GM21576 (cell line): ENCODE results near the gene MAP2.

Source experiments
- ATAC-seq: cut with Tn5 transposase; IDR thresholded peaks from one replicate; pipeline ENCODE4 v1.9.1; 2021; ENCODE audit warnings: mild to moderate bottlenecking, moderate library complexity; ENCODE audit not compliant: unreplicated experiment

MAP2 gene

DNA sequence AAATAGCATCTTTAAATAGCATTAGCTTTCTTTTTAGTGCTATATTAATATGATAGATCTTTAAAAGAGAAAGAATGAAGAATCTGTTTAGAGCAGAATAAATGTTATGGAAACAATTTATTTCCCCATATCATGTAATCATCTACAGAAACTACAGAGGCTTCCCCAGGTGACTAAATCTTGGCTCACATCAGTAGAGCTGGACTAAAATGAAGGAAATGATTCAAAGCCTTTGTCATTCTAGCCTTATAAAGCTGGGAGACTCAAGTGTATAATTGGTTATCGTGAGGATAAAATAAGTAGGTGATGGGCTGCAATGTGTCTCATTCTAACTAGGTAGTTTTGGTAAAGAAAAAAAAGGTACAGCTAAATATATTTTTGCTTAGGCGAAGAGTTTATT, 264.5 kb downstream of the MAP2 start:
- ATAC-seq, result no peak

GRCh38 chr2:209690029-209690754, 266.3 kb downstream of the MAP2 start:
- ATAC-seq, result no peak

GRCh38 chr2:209694748-209695147, 270.9 kb downstream of the MAP2 start:
- ATAC-seq, result no peak

DNA sequence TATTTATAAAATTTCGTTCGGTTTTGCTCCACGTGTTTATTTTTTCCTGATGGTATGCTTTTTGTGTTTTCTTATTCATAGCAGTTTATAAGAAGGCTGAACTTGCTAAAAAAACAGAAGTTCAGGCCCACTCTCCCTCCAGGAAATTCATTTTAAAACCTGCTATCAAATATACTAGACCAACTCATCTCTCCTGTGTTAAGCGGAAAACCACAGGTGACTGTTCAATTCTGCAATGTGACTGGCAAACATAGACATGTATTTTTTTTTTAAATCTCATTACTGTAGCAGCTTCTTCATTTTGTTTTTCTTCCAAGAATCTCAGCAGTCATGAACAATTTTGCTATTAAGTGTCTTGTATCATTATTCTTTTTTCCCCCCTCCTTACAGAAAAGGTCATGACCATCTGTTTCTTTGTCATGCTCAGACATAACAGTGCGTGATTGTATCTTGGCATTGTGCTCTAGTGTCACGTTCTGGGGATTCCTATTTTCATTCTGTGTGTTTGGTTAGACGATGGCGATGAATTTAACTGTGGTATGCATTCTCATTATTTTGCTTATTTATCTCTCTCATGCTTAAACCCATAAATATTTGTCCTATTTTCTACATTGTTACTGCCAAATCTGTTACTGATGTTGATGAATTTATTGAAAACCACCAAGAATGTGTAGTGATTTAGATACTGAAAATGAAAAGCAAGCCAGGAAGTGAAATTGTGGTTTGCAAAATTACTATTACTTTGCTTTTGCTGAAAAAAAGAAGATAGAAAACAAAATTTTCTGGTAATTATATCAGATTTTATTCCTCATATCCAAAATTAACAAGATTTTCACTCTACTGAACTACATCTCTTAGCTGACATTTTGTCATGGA, 273.2 kb downstream of the MAP2 start:
- ATAC-seq, result peak; percentile 68

DNA sequence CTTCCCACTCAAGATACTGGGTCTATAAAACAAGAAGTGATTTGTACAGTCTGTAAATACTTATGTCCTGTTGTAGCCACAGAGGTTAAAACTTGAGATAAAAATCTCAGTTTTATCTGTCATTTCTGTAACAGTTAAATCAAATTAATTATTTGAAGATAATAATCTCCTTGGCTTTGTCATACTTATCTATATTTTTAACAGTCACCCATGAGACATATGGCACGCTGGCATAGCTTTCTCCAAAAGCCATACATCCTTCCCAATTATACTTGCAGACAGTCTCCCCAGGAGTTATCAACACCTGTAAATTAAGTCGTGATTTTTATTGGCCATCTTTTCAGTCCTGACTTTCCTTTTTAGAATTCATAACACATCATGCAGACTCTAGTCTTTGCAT, 278.9 kb downstream of the MAP2 start:
- no peak for ATAC-seq

GRCh38 chr2:209713219-209713618, 289.4 kb downstream of the MAP2 start:
- no peak for ATAC-seq

GRCh38 chr2:209719034-209719433, 295.2 kb downstream of the MAP2 start:
- ATAC-seq, result no peak

- no peak for ATAC-seq
These were observed 297.6 kb downstream of the MAP2 start for GRCh38 chr2:209721497-209721896.

GRCh38 chr2:209726311-209726710, 302.5 kb downstream of the MAP2 start:
- no peak for ATAC-seq

- ATAC-seq, result no peak
These were observed 303.2 kb downstream of the MAP2 start for GRCh38 chr2:209727077-209727476.

DNA sequence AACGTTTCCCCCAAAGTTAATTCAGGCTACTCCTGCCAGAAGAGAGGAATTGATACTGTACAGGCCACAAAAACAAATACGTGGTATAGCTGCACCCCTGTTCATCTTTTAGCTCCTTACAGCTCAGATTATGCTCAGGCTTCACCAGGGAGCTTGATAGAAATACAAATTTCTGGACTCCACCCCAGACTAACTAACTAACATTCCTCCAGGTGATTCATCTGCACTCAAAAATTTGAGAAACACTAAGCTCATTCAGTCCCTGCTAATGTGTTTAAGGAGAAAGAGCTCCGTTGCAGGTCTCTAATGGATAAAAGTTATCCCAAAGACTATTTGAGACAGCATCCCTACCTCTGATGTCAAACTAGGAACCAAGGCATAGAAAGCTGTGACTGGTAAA, 311.0 kb downstream of the MAP2 start:
- no peak for ATAC-seq

- no peak for ATAC-seq
These were observed 318.1 kb downstream of the MAP2 start for GRCh38 chr2:209741953-209742352.

DNA sequence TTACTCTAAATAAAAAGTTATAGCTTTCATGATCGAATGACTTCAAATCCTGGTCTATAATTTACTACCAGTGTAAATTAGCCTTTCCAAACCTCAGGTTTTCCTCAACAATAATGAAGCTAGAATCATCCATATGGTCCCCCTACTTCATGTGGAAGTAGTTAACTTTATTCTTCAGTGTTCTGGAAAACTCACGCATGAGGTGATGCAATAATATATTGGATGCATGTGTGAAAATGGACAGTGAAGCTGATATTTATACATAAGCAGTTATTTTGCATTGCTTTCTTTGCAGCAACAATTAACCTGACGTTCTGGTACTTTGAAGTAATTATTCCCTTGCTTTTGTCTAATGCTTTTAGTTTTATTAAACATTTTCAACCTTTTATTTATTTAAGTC, 329.2 kb downstream of the MAP2 start:
- no peak for ATAC-seq

- no peak for ATAC-seq
These were observed 333.3 kb downstream of the MAP2 start for GRCh38 chr2:209757163-209757562.

DNA sequence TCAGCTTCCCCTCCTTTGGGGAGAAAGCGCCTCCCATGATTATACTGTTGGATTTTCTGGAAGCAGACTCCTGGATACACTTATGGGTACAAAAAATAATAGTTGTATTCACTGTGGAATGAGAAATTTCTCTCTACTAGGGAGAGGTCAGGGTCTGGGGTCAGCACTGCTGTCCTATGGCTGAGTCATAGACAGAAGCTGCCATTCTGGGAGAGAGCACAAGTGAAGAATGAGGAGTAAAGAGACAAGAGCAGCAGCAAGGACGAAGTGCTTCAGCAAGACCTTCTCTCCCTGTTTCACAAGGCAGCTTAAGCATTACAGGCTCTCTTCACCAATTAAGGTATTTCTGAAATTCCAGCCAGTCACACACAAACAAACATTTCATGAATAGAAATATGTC, 337.7 kb downstream of the MAP2 start:
- ATAC-seq, result no peak

DNA sequence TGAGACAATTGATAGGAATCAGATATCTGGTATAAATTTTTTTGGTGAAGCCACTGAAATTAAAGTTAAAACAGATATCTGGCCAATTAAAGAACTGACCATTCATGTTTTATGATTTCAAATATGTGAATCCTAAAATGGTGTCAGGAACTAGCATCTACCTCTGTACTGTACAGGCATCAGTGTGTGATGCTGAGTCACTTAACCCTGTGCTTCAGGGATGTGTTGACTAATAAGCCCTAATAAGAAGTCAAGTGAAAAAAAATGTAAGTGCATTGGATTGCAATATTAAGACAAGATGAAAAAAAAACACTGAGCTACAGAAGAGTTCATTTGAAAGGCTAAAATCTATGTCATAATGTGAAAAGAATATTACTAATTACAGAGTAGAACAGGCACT, 338.7 kb downstream of the MAP2 start:
- ATAC-seq, result no peak

DNA sequence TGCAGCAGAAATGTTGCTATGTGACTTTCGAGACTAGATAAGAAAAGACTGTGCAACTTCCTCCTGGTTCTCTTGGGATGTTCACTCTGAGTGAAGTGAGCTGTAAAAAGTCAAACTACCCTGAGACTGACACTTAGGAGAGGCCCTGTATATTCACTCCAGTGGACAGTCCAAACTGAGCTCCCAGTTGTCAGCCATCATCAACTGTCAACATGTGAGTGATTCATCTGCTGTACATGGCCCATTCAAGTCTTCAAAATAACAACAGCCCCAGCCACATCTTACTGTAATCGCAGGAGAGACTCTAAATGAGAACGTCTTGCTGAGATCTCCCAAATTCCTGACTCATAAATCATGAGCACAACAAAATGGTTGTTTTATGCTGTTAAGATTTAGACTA, 339.3 kb downstream of the MAP2 start:
- no peak for ATAC-seq

DNA sequence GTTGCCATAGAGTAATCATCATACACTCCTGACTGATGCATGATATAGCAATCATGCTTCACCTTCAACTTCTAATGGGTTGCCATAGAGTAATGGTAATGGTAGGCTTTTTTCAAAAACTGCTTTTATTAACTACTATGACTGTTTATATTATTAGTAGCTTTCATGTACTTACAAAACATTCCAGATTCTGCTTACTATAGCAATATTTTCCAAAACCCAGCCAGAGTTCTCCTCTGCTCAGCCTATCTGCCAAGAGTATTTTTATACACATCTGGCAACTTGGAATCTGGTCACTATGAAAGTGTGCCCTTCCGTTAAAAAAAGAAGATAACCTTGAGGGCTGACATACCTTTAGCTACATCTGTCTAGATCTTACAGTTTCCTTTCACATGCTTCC, 342.8 kb downstream of the MAP2 start:
- ATAC-seq, result no peak

DNA sequence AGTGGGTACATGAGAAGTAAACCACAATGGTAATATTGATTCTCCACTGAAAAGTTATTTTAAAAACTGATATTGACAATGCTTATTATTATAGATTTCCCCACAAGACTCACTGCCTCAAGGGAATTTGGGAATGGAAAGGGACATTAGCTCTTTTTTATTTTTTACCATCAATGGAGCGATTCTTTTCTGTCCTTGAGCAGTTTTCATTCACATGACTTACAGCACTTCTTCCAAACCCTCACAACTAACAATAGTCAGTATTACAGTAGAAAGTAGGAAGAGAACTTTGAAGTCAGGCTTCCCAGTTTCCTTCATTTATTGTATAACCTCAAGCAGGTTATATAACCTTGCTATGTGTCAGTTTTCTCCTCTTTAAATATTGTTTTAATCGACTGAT, 343.5 kb downstream of the MAP2 start:
- ATAC-seq, result no peak

GRCh38 chr2:209768557-209768956, 344.7 kb downstream of the MAP2 start:
- ATAC-seq, result no peak

DNA sequence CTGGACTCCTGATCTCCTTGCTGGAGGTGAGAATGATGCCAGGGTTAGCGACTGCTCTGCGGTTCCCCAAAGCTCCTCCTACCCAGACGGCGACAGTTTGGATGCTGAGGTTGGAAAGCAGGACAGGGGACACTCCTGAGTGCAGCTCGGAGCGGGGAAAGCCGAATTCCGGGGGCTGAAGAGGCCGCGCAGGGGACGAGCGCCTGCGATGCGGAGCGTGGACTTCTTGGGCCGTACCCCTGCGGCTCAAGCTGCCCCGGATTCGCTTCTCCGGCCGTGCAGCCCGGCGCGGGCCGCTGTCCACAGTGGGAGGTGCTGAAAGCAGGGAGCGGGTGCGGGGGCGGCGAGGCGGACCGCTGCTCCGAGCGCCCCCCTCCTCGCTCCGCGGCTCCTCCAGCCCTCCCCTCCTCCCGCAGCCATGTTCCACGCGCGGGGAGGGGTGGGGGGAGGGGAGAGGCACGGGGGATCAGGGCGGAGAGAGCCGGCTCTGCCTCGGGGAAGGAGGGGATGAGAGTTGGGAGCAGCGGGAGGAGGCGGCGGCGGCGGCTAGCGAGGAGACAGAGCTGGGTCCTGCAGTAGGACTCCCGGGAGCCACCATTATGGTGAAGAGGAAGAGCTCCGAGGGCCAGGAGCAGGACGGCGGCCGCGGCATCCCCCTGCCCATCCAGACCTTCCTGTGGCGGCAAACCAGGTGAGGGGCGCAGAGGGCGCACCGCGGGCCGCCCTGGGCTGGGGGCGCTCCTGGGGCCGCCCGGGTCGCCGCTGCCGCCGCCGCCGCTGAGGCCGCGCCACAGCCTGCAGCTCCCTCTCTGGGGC, 347.8 kb downstream of the MAP2 start, which contains the start of gene UNC80:
UNC80 (plus strand) TSS at position 359 of the 816 bp plus-strand sequence; CDS start at position 600, 241 bp downstream.
- ATAC-seq, result no peak
